ENCODE results near the gene PIK3C3. TPM values are rescaled to one million over a fixed set of nuclear protein-coding genes. Genes with fewer than 3 reads are reported as not detected.

Gene PIK3C3
- total RNA-seq, 4 donors from 2014 or later, result 35.5 to 54.7 (median 39.6) TPM

DNA sequence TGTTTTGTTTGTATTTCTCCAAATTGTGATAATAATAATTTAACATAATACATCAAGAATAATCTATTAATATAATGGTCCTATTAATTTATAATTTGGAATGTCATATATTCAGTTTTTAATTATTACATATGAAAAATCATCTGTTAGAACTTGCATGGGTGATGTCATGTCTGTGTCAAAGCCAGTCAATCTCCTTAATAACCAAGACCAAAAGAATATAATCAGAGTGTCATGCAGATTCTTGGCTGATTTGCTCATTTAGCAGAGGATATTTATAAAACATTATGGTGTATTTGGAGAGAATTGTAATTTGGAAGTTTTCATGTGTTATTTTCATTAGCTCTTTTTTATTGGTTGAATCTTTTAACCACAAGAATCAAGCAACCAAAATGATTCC is 96.4 kb downstream of the PIK3C3 start:
- intact Hi-C loops (cut with DNase I; ENCODE audit: low total_unique reads), result no loop called here
- TF ChIP-seq POLR2A (IDR thresholded peaks at IDR 0.05), result no peak
- TF ChIP-seq, protein P1, sequence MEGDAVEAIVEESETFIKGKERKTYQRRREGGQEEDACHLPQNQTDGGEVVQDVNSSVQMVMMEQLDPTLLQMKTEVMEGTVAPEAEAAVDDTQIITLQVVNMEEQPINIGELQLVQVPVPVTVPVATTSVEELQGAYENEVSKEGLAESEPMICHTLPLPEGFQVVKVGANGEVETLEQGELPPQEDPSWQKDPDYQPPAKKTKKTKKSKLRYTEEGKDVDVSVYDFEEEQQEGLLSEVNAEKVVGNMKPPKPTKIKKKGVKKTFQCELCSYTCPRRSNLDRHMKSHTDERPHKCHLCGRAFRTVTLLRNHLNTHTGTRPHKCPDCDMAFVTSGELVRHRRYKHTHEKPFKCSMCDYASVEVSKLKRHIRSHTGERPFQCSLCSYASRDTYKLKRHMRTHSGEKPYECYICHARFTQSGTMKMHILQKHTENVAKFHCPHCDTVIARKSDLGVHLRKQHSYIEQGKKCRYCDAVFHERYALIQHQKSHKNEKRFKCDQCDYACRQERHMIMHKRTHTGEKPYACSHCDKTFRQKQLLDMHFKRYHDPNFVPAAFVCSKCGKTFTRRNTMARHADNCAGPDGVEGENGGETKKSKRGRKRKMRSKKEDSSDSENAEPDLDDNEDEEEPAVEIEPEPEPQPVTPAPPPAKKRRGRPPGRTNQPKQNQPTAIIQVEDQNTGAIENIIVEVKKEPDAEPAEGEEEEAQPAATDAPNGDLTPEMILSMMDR (IDR thresholded peaks at IDR 0.05), result no peak
- H3K4me3 ChIP-seq (ENCODE audit: low read depth, poor library complexity, severe bottlenecking), result no peak overlapping the region
- DNase-seq (ENCODE audit: low spot score in 2 of 2), result no peak

DNA sequence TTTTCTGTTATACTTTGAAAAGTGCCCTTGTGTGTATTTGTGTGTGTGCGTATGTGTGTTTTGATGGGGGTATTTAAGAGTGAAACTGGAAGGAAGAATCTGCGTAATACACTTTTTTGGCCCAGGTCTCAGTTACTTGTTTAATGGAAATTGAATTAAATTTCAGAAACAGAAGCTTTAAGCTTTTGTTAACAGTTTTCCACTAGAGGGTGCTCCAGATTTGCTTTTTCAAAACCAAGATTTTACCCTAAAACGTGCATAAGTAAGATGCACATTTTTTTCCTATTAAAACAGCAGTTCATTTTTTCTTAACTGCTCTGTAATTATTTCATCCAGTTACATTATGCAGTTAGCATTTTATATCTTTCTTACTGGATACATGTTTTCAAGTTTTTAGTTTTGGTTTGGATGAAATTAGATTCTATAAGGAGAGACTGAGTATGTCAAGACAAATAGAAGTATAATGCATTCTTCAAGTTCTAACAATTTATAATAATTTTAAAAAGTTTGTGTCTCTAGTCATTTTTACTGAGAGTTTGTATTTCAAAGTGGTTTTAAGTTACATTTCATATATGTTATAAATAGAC is 97.2 kb downstream of the PIK3C3 start:
- no peak overlapping the region for H3K4me3 ChIP-seq (ENCODE audit: low read depth, poor library complexity, severe bottlenecking)
- 61 to 70% methylated on average over 3 of the region's 3 CpGs for WGBS, 2 donors
- TF ChIP-seq, protein P1 (IDR thresholded peaks at IDR 0.05), result no peak
- TF ChIP-seq POLR2A (IDR thresholded peaks at IDR 0.05), result no peak
- no peak for DNase-seq (ENCODE audit: low spot score in 2 of 2)
- intact Hi-C loops (cut with DNase I; ENCODE audit: low total_unique reads), result no loop called here

DNA sequence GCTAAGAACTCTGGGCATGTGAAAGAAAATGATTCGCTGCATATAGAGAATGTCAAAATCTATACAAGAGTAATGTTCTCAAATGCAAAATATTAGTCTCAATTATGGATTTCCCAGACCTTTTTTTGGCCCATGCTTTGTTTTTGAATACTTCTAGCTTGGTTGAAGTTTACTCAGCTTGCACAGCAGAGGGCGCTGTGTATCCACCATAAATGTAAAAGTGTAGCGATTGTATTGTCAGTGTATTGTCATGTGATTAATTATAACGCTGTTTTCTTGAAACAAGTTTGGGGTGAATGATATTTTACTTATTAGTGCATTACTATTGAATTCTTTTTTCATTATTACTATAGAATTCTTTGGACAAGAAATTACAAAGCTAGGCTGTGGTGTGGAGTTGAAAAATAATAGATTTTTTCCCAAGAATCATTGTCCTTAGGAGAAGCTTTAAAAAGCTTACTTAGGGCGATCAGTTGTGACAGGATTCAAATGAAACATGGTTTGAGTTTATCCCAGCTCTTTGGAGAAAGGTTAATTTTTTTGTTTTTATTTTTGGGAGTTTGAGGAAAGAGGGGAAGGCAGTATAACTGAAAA is 98.3 kb downstream of the PIK3C3 start:
- TF ChIP-seq POLR2A (IDR thresholded peaks at IDR 0.05), result no peak
- TF ChIP-seq, protein P1 (IDR thresholded peaks at IDR 0.05), result no peak
- H3K4me3 ChIP-seq (ENCODE audit: low read depth, poor library complexity, severe bottlenecking), result no peak overlapping the region
- intact Hi-C loops (cut with DNase I; ENCODE audit: low total_unique reads), result no loop called here
- 19 to 31% methylated on average over 5 of the region's 5 CpGs for WGBS, 2 donors
- peak in 1 of 2 donors; percentile 21 for DNase-seq (ENCODE audit: low spot score in 2 of 2)

DNA sequence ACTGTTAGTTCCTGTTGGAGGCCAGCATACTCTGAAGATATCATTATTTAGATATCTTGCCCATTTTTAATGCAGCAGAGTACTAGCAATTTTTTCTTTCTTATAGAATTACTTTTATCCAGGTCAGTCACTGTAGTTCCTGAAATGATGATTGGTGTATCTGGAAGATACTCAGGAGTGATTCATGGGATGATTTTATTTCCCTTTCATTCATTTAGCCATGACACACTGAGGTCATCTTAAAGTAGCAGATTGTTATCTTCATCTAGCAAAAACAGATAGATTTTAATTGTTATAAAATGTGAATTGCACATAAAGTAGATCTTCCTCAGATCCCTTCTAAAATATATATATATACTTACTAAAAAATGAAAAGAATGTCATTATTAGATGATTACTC is 109.1 kb downstream of the PIK3C3 start:
- DNase-seq (ENCODE audit: low spot score in 2 of 2), result no peak
- intact Hi-C loops (cut with DNase I; ENCODE audit: low total_unique reads), result no loop called here
- no peak for TF ChIP-seq POLR2A (IDR thresholded peaks at IDR 0.05)
- TF ChIP-seq, protein P1 (IDR thresholded peaks at IDR 0.05), result no peak
- H3K4me3 ChIP-seq (ENCODE audit: low read depth, poor library complexity, severe bottlenecking), result no peak overlapping the region

DNA sequence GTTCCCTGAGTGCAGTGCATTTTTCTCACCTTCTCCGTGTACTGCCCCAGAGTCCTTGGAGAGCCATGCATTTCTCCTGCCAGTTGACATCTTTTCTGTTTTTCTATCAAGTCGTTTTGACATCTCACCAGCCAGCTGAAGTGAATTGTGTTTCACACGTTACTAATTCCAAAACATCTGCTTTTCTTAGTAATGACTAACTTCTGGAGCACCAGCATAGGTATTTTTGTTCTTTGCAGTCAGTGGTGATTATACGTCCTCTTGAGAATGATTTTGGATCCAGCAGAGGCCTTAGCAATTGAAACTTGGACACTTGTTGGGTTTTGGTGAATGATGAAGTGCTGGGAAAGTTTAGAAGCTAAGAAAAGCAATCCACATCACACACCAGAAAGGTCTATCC is 112.5 kb downstream of the PIK3C3 start:
- no peak for DNase-seq (ENCODE audit: low spot score in 2 of 2)
- TF ChIP-seq, protein P1 (IDR thresholded peaks at IDR 0.05), result no peak
- TF ChIP-seq POLR2A (IDR thresholded peaks at IDR 0.05), result no peak
- 78 to 86% methylated on average over 4 of the region's 4 CpGs for WGBS, 2 donors

DNA sequence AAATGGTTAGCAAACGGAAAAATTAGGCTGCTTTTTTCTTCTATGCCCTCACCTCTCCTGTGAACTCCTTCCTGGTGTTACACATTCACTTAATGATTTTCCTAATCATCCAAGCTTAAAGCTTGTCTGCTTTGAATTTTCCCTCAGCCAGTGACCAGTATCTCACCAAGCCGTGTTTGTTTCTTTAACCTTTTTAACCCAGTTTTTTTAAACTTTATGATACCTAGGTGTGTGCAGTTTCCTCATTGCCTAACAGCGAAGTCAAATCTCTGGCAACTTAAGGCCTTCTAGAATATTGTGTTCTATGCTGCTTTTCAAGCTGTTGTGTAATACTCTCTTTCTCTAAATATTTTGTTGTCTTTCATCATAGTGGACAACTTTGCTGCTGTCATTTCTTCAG is 113.0 kb downstream of the PIK3C3 start:
- 90 to 91% methylated on average over 3 of the region's 3 CpGs for WGBS, 2 donors
- no peak for DNase-seq (ENCODE audit: low spot score in 2 of 2)
- no peak overlapping the region for H3K4me3 ChIP-seq (ENCODE audit: low read depth, poor library complexity, severe bottlenecking)
- intact Hi-C loops (cut with DNase I; ENCODE audit: low total_unique reads), result no loop called here
- no peak for TF ChIP-seq POLR2A (IDR thresholded peaks at IDR 0.05)
- TF ChIP-seq, protein P1 (IDR thresholded peaks at IDR 0.05), result no peak

More for the DNA sequence above, 112.5 kb downstream of the PIK3C3 start:
- H3K4me3 ChIP-seq (ENCODE audit: low read depth, poor library complexity, severe bottlenecking), result no peak overlapping the region
- intact Hi-C loops (cut with DNase I; ENCODE audit: low total_unique reads), result no loop called here
